GM19468 (cell line): ENCODE measurements around the gene CPEB3.
A peak's percentile ranks its signal among the peaks of the same experiment; 100 is the strongest.
"Not testable (repeated sequence)": the region's sequence is repeated elsewhere in the genome, so short reads cannot be mapped to it uniquely, and the experiment has no call there.

ENCODE experiments used
- ATAC-seq: cut with Tn5 transposase; IDR thresholded peaks from one replicate; pipeline ENCODE4 v1.9.1; 2021; ENCODE audit warnings: mild to moderate bottlenecking, moderate library complexity, moderate number of reproducible peaks; ENCODE audit not compliant: unreplicated experiment; ENCODE audit errors: extremely low read depth

The CPEB3 gene

GRCh38 chr10:92218569-92218968, 72.3 kb downstream of the CPEB3 start:
- ATAC-seq: no peak

GRCh38 chr10:92216608-92217007, 74.3 kb downstream of the CPEB3 start:
- not testable (repeated sequence) for ATAC-seq

- ATAC-seq: not testable (repeated sequence)
These were observed 75.7 kb downstream of the CPEB3 start for GRCh38 chr10:92215222-92215621.

- no peak for ATAC-seq
These were observed 77.8 kb downstream of the CPEB3 start for GRCh38 chr10:92213049-92213448.

- ATAC-seq: no peak
These were observed 82.1 kb downstream of the CPEB3 start for GRCh38 chr10:92208736-92209135.

- no peak for ATAC-seq
These were observed 82.6 kb downstream of the CPEB3 start for GRCh38 chr10:92208157-92208720.

GRCh38 chr10:92207061-92207460, 83.8 kb downstream of the CPEB3 start:
- no peak for ATAC-seq

GRCh38 chr10:92203919-92204623, 86.8 kb downstream of the CPEB3 start:
- no peak for ATAC-seq

- ATAC-seq: no peak
These were observed 88.3 kb downstream of the CPEB3 start for GRCh38 chr10:92202536-92202935.

GRCh38 chr10:92200564-92200963, 90.3 kb downstream of the CPEB3 start:
- no peak for ATAC-seq

GRCh38 chr10:92187101-92187500, 103.8 kb downstream of the CPEB3 start:
- ATAC-seq: peak; percentile 39

- no peak for ATAC-seq
These were observed 105.9 kb downstream of the CPEB3 start for GRCh38 chr10:92184977-92185376.

- ATAC-seq: no peak
These were observed 107.7 kb downstream of the CPEB3 start for GRCh38 chr10:92183199-92183598.

- no peak for ATAC-seq
These were observed 109.3 kb downstream of the CPEB3 start for GRCh38 chr10:92181575-92181974.

GRCh38 chr10:92180399-92180798, 110.5 kb downstream of the CPEB3 start:
- no peak for ATAC-seq

- ATAC-seq: no peak
These were observed 113.3 kb downstream of the CPEB3 start for GRCh38 chr10:92177546-92177945.

GRCh38 chr10:92175164-92175563, 115.7 kb downstream of the CPEB3 start:
- no peak for ATAC-seq

GRCh38 chr10:92173996-92174395, 116.9 kb downstream of the CPEB3 start:
- ATAC-seq: no peak

GRCh38 chr10:92164036-92164696, 126.7 kb downstream of the CPEB3 start:
- no peak for ATAC-seq

- ATAC-seq: no peak
These were observed 128.3 kb downstream of the CPEB3 start for GRCh38 chr10:92162541-92162940.
